ENCODE data around the gene THSD7A.

The THSD7A gene

DNA sequence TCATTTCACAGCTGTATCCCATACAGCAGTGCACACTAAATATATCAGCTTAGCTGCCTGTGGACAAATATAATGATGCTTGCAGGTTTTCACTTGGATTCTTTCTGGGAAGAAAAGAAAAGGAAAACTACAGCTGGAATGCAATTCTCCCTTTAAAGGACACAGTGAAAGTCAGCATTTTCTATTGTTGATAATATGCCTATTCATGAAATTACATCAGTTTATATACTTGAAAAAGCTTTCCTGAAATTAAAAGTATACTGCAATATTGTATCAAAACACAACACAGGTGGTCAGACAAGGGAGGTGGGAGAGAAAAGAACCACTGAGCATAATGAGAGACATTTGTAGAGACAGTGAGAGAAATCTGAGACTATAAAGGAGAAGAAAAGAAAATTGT lies 20.3 kb downstream of the THSD7A start:
- no peak for FAIRE-seq

DNA sequence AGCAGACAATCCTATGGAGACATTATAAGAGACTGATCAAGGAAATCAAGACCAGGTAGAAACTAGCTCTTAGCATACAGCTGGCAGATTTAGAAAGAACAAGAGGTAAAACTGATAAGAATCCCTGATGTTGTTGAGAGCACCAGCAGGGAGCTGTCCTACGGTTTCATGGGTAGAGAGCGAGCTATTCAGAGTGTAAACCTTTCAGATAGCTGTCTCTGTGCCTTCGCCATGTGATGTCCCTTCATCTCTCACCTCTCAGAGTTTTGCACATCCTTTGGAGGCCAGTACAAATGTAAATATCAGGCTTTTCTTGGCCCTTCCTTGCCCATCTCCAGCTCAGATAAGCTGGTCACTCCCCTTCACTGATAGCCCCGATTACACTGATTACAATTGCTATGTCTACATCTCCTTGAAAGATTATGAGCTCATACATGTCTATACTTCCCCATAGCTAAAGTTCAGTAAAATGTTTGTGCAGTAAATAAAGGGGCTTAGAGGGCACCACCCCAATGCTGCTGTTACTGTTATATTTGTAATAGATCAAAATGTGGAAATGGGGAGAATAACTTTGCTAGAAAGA lies 21.9 kb downstream of the THSD7A start:
- no peak for FAIRE-seq

DNA sequence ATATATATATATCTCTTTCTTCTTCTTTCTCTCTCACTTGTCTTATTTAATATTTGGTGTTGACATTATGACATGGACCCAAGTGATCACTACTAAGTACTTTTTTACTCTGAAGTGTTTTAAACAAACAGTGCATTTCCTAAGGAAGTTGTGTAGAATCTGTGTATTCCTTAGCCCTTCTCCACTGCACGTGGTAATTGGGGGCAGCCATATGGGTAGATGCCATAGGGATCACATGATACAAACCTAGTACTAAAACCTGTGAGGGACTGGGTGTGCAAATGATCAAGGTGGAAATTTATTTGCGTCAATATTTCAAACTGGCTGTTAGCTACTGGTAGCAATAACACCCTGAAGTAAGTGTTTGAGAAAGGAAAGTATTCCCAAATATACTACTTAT lies 25.0 kb downstream of the THSD7A start:
- no peak for FAIRE-seq

DNA sequence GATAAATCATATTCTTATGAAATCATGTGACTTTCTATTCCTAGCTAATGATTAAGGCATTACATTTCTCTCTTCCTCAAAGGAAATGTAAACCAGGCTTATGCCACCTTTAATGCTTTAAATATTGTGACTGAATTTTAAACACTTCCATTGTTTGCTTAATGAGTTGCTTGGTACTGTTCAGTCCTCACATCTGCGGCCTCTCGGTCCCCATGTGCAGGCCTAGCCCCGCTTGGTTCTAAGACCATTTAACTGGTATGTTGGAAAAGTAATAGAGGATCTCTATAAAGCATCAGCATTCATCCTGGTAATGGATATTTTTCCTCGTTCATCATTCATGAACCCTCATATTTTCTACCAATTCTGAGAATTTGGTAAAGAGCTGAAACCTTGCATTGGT lies 27.4 kb downstream of the THSD7A start:
- no peak for FAIRE-seq

DNA sequence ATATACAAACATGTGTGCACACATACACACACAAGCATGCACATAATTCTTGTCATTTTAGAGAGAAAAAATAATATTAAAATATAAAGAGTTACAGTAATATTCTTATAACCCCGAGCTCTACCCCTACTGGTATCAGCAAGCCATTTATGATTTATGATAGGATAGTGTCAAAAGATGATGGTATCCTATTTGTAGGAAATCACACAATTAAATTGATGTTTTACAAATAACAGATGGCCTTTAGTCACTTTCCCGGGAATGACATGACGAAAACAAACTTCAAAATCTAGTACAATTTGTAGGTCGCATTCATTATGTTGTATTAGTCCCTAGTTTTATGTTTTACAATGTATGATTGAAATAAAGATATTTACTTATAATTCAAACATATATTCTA lies 36.8 kb downstream of the THSD7A start:
- FAIRE-seq: no peak

DNA sequence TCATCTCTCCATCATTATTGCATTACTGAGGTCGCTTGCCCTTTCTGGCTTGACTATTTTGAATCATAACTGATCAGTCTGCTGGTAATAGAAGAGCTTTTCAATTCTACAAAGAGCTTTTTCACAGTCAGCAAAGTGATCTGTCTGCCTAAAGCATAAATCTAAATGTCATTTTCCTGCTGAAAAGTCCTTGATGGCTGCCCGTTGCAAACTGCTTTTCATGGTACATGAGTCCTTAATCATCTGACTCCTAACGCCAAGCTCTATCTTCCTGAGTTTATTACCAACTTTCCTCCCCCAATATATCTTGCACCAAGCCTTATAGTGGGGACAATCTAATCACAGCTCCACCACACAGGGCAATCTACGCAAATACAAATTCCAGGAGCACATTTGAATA lies 39.8 kb downstream of the THSD7A start:
- no peak for FAIRE-seq

DNA sequence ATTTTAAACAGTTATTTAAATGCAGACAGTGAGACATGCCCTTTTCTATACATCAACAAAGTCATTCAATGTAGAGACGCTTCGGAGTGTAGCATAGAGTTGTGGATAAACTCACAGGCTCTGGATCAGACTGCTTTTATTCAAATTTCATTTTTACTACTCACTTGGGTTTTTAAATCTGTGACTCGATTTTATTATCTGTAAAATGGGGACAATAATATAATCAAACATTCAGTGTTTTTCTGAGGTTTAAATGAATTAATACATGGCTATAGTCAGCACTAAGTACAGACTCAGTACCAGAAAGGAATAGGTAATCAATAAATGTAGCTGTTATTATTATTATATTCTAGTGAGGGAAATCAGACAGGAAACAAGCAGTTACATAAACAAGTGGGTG lies 43.4 kb downstream of the THSD7A start:
- FAIRE-seq: no peak

DNA sequence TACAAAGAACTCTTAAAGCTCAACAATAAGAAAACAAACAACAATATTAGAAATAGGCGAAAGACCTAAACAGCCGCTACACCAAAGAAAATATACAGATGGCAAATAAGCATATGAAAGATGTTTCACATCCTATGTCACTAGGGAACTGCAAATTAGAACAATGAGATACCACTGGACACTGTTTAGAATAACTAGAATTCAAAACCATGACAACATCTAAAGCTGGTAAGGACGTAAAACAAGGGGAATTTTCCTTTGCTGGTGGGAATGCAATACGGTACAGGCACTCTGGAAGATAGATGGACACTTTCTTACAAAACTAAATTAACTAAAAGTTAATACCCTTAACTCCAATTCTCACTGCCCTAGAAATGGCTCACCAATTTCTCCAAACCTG lies 44.5 kb downstream of the THSD7A start:
- FAIRE-seq: no peak

DNA sequence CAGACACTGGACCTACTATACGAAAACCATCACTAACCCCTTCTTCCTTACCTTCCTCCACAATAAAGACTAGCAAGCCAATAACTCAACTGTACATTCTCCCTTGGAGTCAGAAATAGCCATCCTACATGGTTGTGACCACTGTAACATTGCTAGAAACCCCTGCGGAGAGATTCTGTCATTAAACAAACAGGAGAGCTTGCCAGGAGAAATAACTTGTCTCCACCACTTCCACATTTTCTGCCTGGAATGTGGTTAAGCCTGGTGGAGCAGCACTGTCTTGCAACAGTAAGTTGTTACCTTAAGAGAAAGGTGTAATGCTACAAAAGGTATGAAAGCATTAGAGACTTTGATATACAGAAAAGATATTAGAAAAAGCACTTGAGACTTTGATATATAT lies 45.8 kb downstream of the THSD7A start:
- FAIRE-seq: no peak

DNA sequence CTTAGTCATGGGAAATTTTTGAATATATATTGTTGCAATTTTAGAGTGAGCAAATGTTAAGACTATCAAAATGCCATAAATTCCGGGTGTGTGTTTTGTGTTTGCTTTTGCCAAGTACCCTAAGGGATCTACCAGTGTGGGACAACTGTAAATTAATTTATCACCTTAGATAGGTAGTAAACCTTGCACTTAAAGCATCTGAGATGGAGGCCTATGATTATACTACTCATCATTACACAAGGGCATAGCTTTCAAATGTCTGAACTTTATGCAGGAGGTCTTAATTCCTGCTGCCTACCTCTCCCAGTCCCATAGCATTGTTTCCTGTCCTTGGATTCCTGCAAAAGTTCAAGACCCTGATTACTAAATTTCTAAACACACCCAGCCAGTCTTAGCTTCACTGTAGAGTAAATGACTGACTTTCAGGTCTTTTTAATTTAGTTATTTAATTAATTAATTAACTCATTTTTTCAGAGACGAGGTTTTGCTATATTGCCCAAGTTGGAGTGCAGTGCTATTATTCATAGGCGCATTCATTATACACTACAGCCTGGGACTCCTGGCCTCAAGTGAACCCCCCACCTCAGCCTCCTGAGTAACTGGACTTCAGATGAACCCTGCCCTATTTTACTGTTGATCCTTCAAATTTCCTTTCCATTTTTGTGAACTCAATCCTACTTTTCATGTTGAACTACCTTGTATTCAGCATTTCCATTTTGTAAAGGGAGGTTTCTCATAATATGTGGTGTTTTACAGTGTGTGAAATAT lies 47.0 kb downstream of the THSD7A start:
- FAIRE-seq: no peak

DNA sequence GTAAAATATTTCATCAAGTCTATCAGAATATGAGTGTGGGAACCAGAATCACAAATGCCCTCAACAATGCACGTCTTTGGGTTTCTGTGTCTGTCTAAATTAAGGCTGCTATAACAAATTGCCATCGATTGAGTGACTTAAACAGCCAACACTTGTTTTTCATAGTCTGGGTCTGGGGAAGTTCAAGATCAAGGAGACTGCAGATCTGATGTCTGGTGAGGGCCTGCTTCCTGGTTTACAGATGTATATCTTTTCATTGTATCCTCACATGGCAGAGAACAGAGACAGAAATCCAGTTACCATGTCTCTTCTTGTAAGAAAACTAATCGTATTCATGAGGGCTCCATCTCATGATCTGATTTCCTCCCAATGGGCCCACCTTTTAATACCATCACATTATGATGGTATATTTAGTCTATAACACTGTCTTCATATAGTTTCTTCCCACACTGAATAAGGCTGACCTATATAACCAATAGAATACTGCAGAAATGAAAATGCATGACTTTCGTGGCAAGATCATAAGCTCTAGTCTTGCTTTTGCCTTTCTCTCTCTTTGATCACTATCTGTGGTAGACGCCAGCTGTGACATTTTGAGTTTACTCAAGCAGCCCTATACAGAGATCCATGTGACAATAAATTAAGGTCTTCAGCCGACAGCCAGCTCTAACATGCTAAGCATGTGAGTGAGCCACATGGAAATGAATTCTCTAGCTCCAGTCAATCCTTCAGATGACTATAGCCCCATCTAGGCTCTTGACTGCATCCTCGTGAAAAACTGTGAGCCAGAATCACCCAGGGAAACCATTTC lies 51.9 kb downstream of the THSD7A start:
- no peak for FAIRE-seq

DNA sequence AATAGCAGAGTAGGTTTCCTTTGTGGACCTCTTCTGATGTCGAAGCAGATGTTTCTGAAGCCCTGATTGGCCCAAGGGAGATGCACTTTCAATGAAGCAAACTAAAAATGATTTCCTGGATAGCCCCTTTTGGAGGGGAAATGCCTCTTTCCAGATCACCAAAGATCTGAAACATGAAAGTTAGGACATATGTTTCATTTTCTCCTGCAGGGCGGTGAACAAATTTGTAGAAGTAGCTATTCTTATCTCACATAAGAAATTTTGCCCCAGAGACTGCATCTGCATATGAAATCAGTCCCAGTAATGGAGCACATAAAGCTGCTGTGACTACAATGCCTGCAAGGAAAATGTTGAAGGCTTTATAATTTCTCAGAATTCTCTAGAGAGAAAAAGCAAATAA lies 56.0 kb downstream of the THSD7A start:
- no peak for FAIRE-seq

DNA sequence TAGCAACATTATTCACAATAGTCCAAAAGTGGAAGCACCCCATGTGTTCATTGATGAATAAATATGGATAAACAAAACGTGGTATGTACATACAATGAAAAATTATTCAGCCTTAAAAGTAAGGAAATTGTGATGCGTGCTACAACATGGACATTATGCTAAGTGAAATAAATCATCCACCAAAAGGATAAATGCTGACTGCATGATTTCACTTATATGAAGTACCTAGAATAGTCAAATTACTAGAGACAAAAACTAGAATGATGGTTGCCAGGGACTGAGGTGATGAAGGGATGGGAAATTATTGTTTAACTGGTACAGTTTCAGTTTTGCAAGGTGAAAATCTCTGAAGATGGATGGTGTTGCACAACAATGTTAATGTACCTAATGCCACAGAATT lies 56.6 kb downstream of the THSD7A start:
- no peak for FAIRE-seq

DNA sequence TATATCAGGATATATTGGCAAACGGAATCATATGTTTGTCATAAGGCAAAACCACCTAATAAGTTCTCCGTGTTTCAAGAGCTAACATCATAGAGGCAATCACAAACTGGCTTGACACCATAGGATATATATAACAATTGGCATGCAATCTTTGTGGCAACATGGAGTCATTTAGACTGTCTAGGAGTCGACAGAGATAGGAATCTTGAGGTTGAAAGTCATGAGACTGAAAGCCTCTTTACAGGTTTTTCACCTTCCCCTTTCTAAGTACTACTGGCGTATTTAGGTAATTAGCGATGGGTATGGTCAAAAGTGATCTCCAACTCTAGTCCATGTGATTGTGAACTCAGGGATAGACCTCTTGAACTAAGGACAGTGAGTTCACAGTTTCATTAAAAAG lies 63.7 kb downstream of the THSD7A start:
- no peak for FAIRE-seq

DNA sequence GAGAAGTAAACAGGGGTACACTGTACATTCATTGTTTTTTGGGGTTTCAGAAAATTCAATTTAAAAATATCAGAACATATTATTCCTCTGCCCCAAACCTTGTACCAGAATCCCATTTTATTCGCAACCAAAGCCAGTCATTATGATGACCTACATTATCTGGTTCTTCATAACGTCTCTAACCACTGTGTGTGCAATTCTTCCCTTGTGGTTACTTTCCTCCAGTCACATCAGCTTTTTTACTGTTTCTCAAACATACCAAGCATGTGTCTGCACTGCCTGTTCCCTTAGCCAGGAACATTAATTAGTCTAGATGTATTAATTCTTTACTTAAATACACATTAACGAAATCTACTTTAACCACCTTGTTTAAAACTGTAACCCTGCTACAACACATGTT lies 64.8 kb downstream of the THSD7A start:
- FAIRE-seq: no peak

DNA sequence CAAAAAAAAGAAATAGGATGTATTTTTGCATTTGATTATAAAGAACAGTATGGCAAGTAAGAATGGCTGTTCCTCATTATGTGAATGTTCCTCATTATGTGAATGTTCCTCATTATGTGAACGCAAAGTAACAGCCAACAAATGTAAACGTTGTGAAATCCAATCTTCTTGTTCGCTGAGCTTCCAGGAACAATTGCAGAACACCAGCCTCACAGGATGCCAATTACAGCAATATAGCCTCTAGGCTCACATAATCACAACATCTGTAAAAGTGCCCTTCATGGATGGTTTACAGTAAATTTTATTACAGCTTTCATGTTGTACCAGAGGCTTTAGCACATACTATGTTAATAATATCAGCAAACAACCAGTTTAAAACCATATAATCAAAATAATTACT lies 71.6 kb downstream of the THSD7A start:
- no peak for FAIRE-seq

DNA sequence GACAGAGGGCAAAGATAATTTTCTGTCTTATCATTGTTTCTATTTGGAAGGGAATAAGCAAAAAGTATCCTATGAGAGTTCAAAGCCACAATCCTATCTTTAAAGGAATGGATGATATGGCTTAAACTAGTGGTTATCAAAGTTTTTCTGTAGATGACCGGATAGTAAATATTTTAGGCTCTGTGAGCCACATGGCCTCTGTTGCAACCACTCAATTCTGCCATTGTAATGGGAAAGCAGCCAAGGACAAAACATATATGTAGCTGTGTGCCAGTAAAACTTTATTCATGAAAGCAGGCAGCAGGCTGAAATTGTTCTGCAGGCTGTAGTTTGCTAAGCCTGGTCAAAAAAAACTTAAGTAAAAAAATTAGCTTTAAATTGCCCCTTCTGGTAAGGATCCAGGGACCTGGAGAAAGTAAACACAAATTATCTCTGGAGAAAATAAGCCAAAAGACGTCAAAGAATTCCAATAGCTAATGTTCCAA lies 73.3 kb downstream of the THSD7A start:
- no peak for FAIRE-seq

DNA sequence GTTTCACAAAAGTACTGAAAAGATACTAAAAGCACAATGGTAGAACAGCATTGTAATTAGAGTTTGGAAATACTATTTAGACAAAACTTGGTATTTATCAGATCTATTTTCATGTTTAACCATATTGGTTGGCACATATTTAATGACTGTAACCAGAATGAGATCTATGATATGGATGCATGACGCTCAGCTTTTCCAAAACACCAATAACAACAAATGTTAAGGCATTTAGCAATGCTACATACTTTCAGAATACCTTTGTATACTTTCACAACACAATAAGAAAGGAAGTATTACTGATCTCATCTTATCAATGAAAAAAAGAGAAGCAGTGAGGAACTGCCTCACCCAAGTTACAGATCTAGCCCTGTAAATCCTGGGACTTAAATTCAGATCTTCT lies 74.8 kb downstream of the THSD7A start:
- no peak for FAIRE-seq

DNA sequence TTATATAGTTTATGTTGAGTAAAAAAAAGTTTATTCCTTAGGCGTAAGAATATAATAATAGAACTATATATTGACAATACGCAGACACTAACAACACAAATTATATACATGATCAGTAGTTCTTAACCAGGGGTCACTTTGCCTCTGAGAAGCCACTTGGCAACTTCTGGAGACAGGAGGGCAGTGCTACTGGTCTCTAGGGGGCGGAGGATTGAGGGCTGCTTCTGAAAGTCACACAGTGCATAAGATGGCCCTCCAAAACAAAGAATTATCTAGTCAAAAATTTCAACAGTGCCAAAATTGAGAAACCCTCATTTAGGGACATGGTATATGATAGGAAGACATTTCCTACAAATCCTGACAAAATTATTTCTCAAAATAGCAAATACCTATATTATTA lies 77.1 kb downstream of the THSD7A start:
- no peak for FAIRE-seq

DNA sequence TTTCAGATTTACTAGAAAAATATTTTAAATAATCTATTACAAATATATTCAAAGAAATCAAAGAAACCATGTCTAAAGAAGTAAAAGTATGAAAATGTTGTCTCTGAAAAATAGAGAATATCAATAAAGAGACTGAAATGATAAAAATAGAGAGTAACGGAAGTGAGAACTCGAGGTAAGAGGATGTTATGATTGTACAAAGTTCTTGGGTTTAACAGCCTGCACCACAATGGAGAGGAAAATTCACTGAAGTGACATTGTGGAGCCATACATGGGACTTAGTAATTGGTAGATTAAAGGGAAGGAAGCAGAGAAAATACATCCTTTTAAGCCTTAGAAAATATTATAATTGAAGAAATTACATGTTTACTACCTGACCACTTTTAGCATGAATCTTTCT lies 77.9 kb downstream of the THSD7A start:
- FAIRE-seq: no peak

DNA sequence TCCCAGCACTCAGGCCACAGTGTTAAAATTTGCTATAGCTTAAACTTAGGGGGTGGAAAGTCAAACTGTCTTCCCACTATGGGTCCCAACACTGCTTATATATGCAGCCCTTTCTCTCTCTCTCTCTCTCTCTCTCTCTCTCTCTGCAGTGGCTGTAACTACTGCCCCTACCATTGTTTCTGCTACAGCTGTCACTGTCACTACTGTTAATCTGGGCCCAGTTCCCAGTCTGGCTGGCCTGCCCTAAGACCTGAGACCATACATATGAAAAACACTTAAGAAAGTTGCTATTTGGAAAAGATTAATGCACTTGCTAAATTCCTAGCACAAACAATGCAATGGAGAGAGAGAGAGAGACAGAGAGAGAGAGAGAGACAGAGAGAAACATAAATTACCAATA lies 78.6 kb downstream of the THSD7A start:
- FAIRE-seq: no peak

DNA sequence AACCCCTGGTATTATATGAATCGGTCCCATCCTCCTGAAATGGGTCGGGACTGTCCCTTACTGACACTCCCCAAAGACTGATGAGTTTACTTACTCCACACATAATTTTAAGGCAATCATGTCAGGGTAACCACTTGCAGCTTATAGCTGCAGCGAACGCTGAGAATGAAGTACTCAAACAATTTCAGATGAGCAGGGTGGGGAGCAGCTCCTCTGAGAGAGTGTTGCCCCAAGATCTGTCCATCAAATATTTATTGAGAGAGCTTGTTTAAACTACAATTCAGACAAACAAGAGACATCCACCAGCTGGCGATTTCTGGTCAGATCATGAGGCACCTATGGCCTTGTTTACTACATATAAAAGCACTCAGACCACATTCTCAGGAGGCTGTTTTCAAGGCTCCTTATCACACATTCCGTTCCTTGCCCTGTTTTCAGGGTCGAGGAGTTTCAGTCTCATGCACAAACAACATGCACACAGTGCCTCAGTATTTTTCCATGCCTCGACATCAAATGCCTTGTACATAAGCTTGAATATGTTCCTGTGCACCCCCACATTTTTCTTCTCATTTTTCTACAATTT lies 80.1 kb downstream of the THSD7A start:
- no peak for FAIRE-seq

DNA sequence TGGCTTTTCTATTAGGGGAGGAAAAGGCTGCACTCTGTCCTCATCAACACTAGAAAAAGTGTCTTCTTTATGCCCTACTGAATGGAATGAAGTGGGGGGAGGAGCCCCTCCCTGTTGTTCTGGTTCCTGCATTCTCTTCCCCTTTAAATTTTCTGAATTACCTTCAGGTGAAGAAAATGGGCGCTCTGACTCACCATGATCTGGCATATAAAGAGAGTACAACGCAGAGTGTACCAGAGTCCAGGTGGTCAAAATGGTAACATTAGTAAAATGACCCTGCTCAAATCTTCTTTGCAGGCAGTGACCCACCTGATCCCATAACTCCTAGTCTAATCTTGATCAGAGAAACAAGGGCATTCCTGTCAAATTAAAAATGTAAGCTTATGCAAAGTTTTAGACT lies 80.7 kb downstream of the THSD7A start:
- FAIRE-seq: no peak

DNA sequence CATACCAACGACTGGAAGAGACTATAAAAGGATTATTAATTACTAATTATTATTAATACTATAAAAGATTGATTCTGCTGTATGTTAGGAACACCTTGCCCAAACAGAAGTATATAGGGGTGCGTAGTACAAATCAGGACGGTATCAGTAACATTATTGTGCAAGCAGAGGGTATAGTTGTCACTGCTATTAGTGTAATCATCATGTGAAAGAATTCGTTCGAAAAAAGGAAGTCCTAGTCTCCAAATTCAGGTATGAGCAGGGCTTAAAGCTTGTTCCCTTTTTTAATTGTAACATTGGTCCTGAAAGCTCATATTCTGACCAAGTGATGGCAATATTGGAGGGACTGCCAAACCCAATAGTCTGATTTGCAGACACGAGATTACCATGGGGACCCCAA lies 81.8 kb downstream of the THSD7A start:
- no peak for FAIRE-seq
